HFF-Myc (cell line): Measurements from ENCODE around the gene RNASE11.
A peak's percentile ranks its signal among the peaks of the same experiment; 100 is the strongest.

Source experiments
- DNase-seq: peaks from one replicate; pipeline ENCODE4 v3.0.0-alpha.2; 2011; ENCODE audit warnings: low read depth; ENCODE audit errors: extremely low read depth
- H3K4me3 ChIP-seq: replicated peaks from 2 replicates; pipeline ENCODE4 v1.5.1; 2011; ENCODE audit warnings: low read depth, mild to moderate bottlenecking, control low read depth, low read length
- CTCF ChIP-seq: IDR thresholded peaks from 2 replicates; pipeline ENCODE4 v1.5.1; 2012; ENCODE audit warnings: mild to moderate bottlenecking, low read depth, low read length, control low read depth; ENCODE audit errors: missing control alignments

RNASE11 gene

GRCh38 chr14:20613094-20614037 is 25.6 kb upstream of the RNASE11 start:
- H3K4me3 ChIP-seq: peak overlapping the region; percentile 58
- TF ChIP-seq CTCF: peak; percentile 70
- DNase-seq: peak; percentile 93

- no peak for DNase-seq
- no peak overlapping the region for H3K4me3 ChIP-seq
Measured at GRCh38 chr14:20612403-20612802, 24.6 kb upstream of the RNASE11 start.

GRCh38 chr14:20611277-20611676 is 23.5 kb upstream of the RNASE11 start:
- DNase-seq: no peak
- TF ChIP-seq CTCF: no peak
- no peak overlapping the region for H3K4me3 ChIP-seq

More at GRCh38 chr14:20612403-20612802, 24.6 kb upstream of the RNASE11 start:
- TF ChIP-seq CTCF: no peak

- peak; percentile 67 for DNase-seq
- TF ChIP-seq CTCF: no peak
Measured at GRCh38 chr14:20610002-20610765, 22.4 kb upstream of the RNASE11 start.

GRCh38 chr14:20609215-20610001 is 21.6 kb upstream of the RNASE11 start:
- peak; percentile 84 for TF ChIP-seq CTCF
- H3K4me3 ChIP-seq: peak overlapping the region; percentile 82
- DNase-seq: peak; percentile 84

More at GRCh38 chr14:20610002-20610765, 22.4 kb upstream of the RNASE11 start:
- peak overlapping the region; percentile 82 for H3K4me3 ChIP-seq
